Measurements from ENCODE around the gene MBD5. TPM values are rescaled to one million over a fixed set of nuclear protein-coding genes. Genes with fewer than 3 reads are reported as not detected.

Gene MBD5
- polyA plus RNA-seq, 1 of the 3 experiments (the other 2 are of a cell fraction), result 7.4 TPM

DNA sequence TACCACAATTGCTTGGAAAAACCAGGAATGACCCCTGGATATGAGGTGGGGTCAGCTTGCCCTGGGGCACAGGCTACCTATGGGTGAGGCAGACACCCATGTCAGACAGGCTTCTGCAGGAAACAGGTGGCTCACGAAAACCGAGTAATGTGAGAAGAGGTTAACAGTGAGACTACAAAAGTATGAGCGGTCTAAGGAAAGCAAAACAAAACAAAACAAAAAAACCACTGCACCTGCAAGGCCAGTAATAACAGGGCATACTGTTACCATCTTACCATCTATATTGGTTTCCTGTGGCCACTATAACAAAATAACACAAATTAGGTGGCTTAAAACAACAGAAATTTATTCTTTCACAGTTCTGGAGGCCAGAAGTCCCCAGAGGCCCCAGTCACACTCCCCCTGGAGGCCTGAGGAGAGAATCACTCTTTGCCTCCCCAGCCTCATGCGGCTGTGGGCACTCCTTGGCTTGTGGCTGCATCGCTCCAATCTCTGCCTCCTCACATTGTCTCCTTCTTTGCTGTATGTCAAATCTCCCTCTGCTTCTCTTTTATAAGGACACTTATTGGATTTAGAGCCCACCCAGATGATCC is 537.0 kb downstream of the MBD5 start:
- WGBS (ENCODE audit: low lambda C conversion rate), result 65% methylated on average over 5 of the region's 5 CpGs
- ChIA-PET POLR2A (no interaction called here), CTCF (no interaction called here)
- no peaks in the 10 kb centered on the region for H3K9me3 ChIP-seq
- H3K4me2 ChIP-seq, result no peak overlapping the region
- no peaks in the 10 kb centered on the region for H3F3A ChIP-seq (replicated peaks; ENCODE audit: insufficient read depth)
- no peak for TF ChIP-seq TAF1 (IDR thresholded peaks at IDR 0.05; ENCODE audit: borderline replicate concordance, low read depth, low read length)
- TF ChIP-seq ELF1 (IDR thresholded peaks at IDR 0.05), result no peak
- no peak for TF ChIP-seq EP300 (IDR thresholded peaks at IDR 0.05; ENCODE audit: borderline replicate concordance in 1 of 2, low read depth in 1 of 2, low read length in 1 of 2)
- no peak overlapping the region for H3K27ac ChIP-seq (ENCODE audit: low read depth in 2 of 2, low read length in 1 of 2)
- no peaks in the 10 kb centered on the region for H4K20me1 ChIP-seq (ENCODE audit: insufficient read depth)
- DNase-seq, result no peak
- no peak overlapping the region for H3K4me3 ChIP-seq (ENCODE audit: low read depth in 2 of 2, low read length in 1 of 2)
- H3K27me3 ChIP-seq (ENCODE audit: insufficient read depth), result no peaks in the 10 kb centered on the region
- no peaks in the 10 kb centered on the region for H3K36me3 ChIP-seq (replicated peaks in 1 of 2; ENCODE audit: control insufficient read depth in 1 of 2, insufficient read depth in 2 of 2, low read length in 1 of 2)
- H3K9me2 ChIP-seq, result no peaks in the 10 kb centered on the region
- no peak overlapping the region for H2AFZ ChIP-seq (ENCODE audit: low read depth)
- H3K79me2 ChIP-seq (ENCODE audit: insufficient read depth), result no peaks in the 10 kb centered on the region
- no peak overlapping the region for H3K9ac ChIP-seq
- peaks cover 0 to 5% of the 10 kb centered on the region in 2 experiments; a peak in 1 of 4 replicates for H3K4me1 ChIP-seq (ENCODE audit: control insufficient read depth in 1 of 2, insufficient read depth in 2 of 2, low read depth in 1 of 2, low read length in 1 of 2)

DNA sequence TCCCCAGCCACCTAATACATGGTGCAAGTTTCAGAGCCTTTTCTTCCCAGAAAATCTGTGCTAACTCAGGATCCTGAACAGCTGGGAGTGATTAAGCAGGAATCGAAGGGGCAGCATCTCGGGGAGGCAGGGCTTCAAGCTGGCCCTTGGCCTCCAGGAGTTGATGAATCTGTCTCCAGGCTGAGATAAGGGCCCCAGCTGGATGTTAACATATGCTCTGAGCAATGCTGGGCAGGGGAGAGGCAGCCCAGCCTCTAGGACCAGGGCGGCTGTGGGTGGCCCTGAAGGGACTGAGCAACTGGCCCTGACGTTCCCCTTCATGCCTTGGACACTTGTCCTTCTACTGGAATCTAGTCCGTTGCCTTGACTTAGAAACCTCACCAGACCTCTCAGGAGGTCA is 539.6 kb downstream of the MBD5 start:
- no peaks in the 10 kb centered on the region for H3K9me3 ChIP-seq
- H3K9ac ChIP-seq, result no peak overlapping the region
- CTCF ChIA-PET, result no interaction called here

DNA sequence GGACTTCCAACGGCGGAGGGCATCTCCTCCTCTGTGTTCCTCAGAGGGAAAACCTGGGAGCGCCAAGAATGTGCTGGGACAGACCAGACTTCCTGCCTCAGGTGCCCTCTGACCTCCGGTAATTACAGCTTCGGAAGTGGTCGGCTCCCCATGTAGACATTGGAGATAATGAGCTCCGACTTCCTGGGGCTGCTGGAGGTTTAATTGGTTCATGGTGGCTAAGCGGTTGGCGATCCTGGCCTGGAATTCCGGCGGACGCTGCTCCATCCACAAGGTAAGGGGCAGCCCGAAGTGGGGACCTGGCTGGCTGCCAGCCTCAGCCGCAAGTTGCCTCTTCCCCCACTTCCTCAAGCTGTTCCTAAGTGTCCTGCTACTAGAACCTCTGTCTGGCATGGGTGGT is 540.5 kb downstream of the MBD5 start:
- H2AFZ ChIP-seq (ENCODE audit: low read depth), result no peak overlapping the region
- no peak for DNase-seq
- no peak overlapping the region for H3K4me3 ChIP-seq (ENCODE audit: low read depth in 2 of 2, low read length in 1 of 2)
- ChIA-PET POLR2A (no interaction called here), CTCF (interaction anchor here (0.6 to 1.0 kb wide), 2 partner anchors 20 to 572 kb away, joined by 3 read pairs; no protein-coding TSS in a partner anchor)
- WGBS (ENCODE audit: low lambda C conversion rate), result 82% methylated on average over 4 of the region's 14 CpGs
- no peak overlapping the region for H3K4me2 ChIP-seq
- H3K27ac ChIP-seq (ENCODE audit: low read depth in 2 of 2, low read length in 1 of 2), result no peak overlapping the region
- peaks cover 0 to 5% of the 10 kb centered on the region in 2 experiments; a peak in 1 of 4 replicates for H3K4me1 ChIP-seq (ENCODE audit: control insufficient read depth in 1 of 2, insufficient read depth in 2 of 2, low read depth in 1 of 2, low read length in 1 of 2)
- H3K79me2 ChIP-seq (ENCODE audit: insufficient read depth), result no peaks in the 10 kb centered on the region
- H3F3A ChIP-seq (replicated peaks; ENCODE audit: insufficient read depth), result no peaks in the 10 kb centered on the region
- no peaks in the 10 kb centered on the region for H4K20me1 ChIP-seq (ENCODE audit: insufficient read depth)
- H3K9me3 ChIP-seq, result no peaks in the 10 kb centered on the region
- H3K9me2 ChIP-seq, result no peaks in the 10 kb centered on the region
- TF ChIP-seq EZH2phosphoT487 (IDR thresholded peaks at IDR 0.05; ENCODE audit: borderline replicate concordance, low read depth) (no peak), RFX5 (IDR thresholded peaks at IDR 0.05; ENCODE audit: low read length) (no peak), CHD2 (IDR thresholded peaks at IDR 0.05; ENCODE audit: low read length, partially characterized antibody) (no peak), YY1 (IDR thresholded peaks at IDR 0.05; ENCODE audit: low read depth) (no peak), FOSL2 (IDR thresholded peaks at IDR 0.05; ENCODE audit: borderline replicate concordance, low read depth) (no peak)
- no peak overlapping the region for H3K9ac ChIP-seq
- no peaks in the 10 kb centered on the region for H3K36me3 ChIP-seq (replicated peaks in 1 of 2; ENCODE audit: control insufficient read depth in 1 of 2, insufficient read depth in 2 of 2, low read length in 1 of 2)
- no peaks in the 10 kb centered on the region; the same call in 1 of the 2 replicates for H3K27me3 ChIP-seq (ENCODE audit: insufficient read depth)

More for the DNA sequence above, 539.6 kb downstream of the MBD5 start:
- 10% methylated on average over 2 of the region's 5 CpGs for WGBS (ENCODE audit: low lambda C conversion rate)
- H3K9me2 ChIP-seq, result no peaks in the 10 kb centered on the region
- H3K4me3 ChIP-seq (ENCODE audit: low read depth in 2 of 2, low read length in 1 of 2), result no peak overlapping the region
- H3K27me3 ChIP-seq (ENCODE audit: insufficient read depth), result no peaks in the 10 kb centered on the region; the same call in 1 of the 2 replicates
- no peaks in the 10 kb centered on the region for H3K79me2 ChIP-seq (ENCODE audit: insufficient read depth)
- no peak overlapping the region for H2AFZ ChIP-seq (ENCODE audit: low read depth)
- H3K4me1 ChIP-seq (ENCODE audit: control insufficient read depth in 1 of 2, insufficient read depth in 2 of 2, low read depth in 1 of 2, low read length in 1 of 2), result peaks cover 0 to 5% of the 10 kb centered on the region in 2 experiments; a peak in 1 of 4 replicates
- no peak overlapping the region for H3K4me2 ChIP-seq
- peak; percentile 36 for DNase-seq
- H3F3A ChIP-seq (replicated peaks; ENCODE audit: insufficient read depth), result no peaks in the 10 kb centered on the region
- H3K36me3 ChIP-seq (replicated peaks in 1 of 2; ENCODE audit: control insufficient read depth in 1 of 2, insufficient read depth in 2 of 2, low read length in 1 of 2), result no peaks in the 10 kb centered on the region
- POLR2A ChIA-PET, result no interaction called here
- TF ChIP-seq RAD21 (IDR thresholded peaks at IDR 0.05; ENCODE audit: low read length) (no peak), EP300 (IDR thresholded peaks at IDR 0.05; ENCODE audit: borderline replicate concordance in 1 of 2, low read depth in 1 of 2, low read length in 1 of 2) (no peak), RXRA (IDR thresholded peaks at IDR 0.05; ENCODE audit: borderline replicate concordance, low read depth) (no peak), JUND (IDR thresholded peaks at IDR 0.05) (no peak), CHD2 (IDR thresholded peaks at IDR 0.05; ENCODE audit: low read length, partially characterized antibody) (no peak), NFIC (IDR thresholded peaks at IDR 0.05; ENCODE audit: borderline replicate concordance) (no peak), TEAD4 (IDR thresholded peaks at IDR 0.05; ENCODE audit: borderline replicate concordance, insufficient read depth) (no peak), NRF1 (IDR thresholded peaks at IDR 0.05; ENCODE audit: low read depth, low read length) (no peak), FOXM1 (IDR thresholded peaks at IDR 0.05; ENCODE audit: low read depth) (no peak), MXI1 (IDR thresholded peaks at IDR 0.05; ENCODE audit: low read depth, low read length) (no peak), POLR2AphosphoS5 (IDR thresholded peaks at IDR 0.05; ENCODE audit: low read depth, low read length) (no peak), RCOR1 (IDR thresholded peaks at IDR 0.05; ENCODE audit: low read length) (no peak)
- TF ChIP-seq, protein P1, sequence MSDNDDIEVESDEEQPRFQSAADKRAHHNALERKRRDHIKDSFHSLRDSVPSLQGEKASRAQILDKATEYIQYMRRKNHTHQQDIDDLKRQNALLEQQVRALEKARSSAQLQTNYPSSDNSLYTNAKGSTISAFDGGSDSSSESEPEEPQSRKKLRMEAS (IDR thresholded peaks at IDR 0.05; ENCODE audit: low read depth), result no peak
- no peak overlapping the region for H3K27ac ChIP-seq (ENCODE audit: low read depth in 2 of 2, low read length in 1 of 2)
- no peaks in the 10 kb centered on the region for H4K20me1 ChIP-seq (ENCODE audit: insufficient read depth)

Measured in SK-N-SH (cell line).